Ectodermal cell (in vitro differentiated cells): ENCODE results near the gene OR2G3.
A peak's percentile ranks its signal among the peaks of the same experiment; 100 is the strongest.

ENCODE experiments used
- H3K27ac ChIP-seq: 2 replicates; pipeline ENCODE4 v1.7.0; 2013; ENCODE audit warnings: mild to moderate bottlenecking, low read depth, low read length; ENCODE audit not compliant: insufficient read depth, poor library complexity, severe bottlenecking
- H3K27me3 ChIP-seq: 2 replicates; pipeline ENCODE4 v1.7.0; 2013; ENCODE audit warnings: mild to moderate bottlenecking, low read length; ENCODE audit not compliant: insufficient read depth, control insufficient read depth, poor library complexity, severe bottlenecking
- H3K36me3 ChIP-seq: one replicate; pipeline ENCODE4 v1.7.0; 2013; ENCODE audit warnings: low read length; ENCODE audit not compliant: control insufficient read depth, insufficient read depth
- H3K4me1 ChIP-seq: one replicate; pipeline ENCODE4 v1.7.0; 2013; ENCODE audit warnings: low read length; ENCODE audit not compliant: control insufficient read depth, insufficient read depth
- H3K4me3 ChIP-seq: 2 replicates; pipeline ENCODE4 v1.7.0; 2013; ENCODE audit warnings: low read depth, low read length, control low read depth; ENCODE audit not compliant: insufficient read depth
- H3K9me3 ChIP-seq: 2 replicates; pipeline ENCODE4 v1.7.0; 2013; ENCODE audit warnings: mild to moderate bottlenecking, low read length, moderate library complexity; ENCODE audit not compliant: control insufficient read depth
- WGBS, 2 experiments: methylation state at CpG; one replicate each; pipeline ENCODE4 v1.1.7; 2013; ENCODE audit warnings: missing lambda C conversion rate in 2 of 2; 5-methylcytosine and 5-hydroxymethylcytosine counted together

OR2G3 gene

DNA sequence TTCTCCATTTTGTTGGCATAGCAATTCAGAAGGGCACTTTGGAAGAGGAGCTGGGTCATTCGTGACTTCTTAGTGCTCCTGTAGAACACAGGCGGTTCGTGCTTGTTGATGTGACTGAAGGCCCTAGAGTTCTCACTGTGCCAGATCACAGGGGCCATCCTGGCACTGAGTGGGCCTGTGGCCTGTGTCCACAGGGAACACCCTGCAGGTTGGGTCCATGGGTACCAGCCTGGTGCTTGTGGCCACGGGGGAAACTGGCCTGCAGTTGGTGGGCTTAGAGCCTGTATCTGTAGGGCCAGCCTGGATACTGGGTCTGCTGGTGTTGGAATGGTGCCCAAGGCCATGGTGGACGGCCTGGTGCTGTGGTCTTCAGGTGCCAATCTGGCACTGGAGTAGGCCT is 9.2 kb downstream of the OR2G3 start:
- Histone ChIP-seq H3K36me3 (no peaks in the 10 kb centered on the region), H3K4me1 (no peaks in the 10 kb centered on the region), H3K9me3 (no peaks in the 10 kb centered on the region), H3K27ac (no peak overlapping the region), H3K4me3 (no peak overlapping the region), H3K27me3 (no peaks in the 10 kb centered on the region)
- WGBS, 2 experiments, result 89 to 90% methylated on average over 5 of the region's 5 CpGs

- H3K9me3 ChIP-seq, result no peaks in the 10 kb centered on the region
- H3K27ac ChIP-seq, result no peak overlapping the region
- 58 to 63% methylated on average over 3 of the region's 3 CpGs for WGBS, 2 experiments
- H3K36me3 ChIP-seq, result no peaks in the 10 kb centered on the region
- no peaks in the 10 kb centered on the region for H3K27me3 ChIP-seq
- no peaks in the 10 kb centered on the region for H3K4me1 ChIP-seq
- H3K4me3 ChIP-seq, result no peak overlapping the region
Observed at GRCh38 chr1:247627951-247628350, 22.6 kb downstream of the OR2G3 start.

DNA sequence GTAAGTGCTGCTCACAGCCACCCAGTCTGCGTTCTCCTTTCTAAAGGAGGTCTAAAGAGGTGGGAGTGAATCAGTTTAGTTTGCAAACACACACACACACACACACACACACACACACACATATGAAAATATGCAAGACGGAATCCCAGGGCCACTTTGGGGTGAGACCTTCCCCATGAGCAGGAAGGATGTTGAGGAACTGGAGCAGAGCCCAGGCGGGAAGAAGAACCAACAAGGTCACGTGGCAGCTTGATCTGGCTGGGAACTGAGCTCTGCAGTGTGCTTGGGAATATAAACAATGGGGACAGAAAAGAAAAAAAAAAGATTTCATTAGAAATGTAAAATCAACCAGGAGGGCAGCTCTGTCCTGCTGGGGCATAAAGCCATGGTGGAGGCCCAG is 32.6 kb downstream of the OR2G3 start:
- no peak overlapping the region for H3K27ac ChIP-seq
- H3K9me3 ChIP-seq, result no peaks in the 10 kb centered on the region
- H3K4me1 ChIP-seq, result no peaks in the 10 kb centered on the region
- H3K27me3 ChIP-seq, result peaks cover 14% of the 10 kb centered on the region
- 85 to 86% methylated on average over 3 to 4 of the region's 4 CpGs for WGBS, 2 experiments
- H3K36me3 ChIP-seq, result no peaks in the 10 kb centered on the region
- no peak overlapping the region for H3K4me3 ChIP-seq

GRCh38 chr1:247638781-247639180 is 33.4 kb downstream of the OR2G3 start:
- Histone ChIP-seq H3K4me3 (no peak overlapping the region), H3K27ac (no peak overlapping the region), H3K4me1 (no peaks in the 10 kb centered on the region), H3K9me3 (no peaks in the 10 kb centered on the region), H3K27me3 (peaks cover 14% of the 10 kb centered on the region), H3K36me3 (no peaks in the 10 kb centered on the region)
- WGBS, 2 experiments, result 86 to 87% methylated on average over 6 of the region's 6 CpGs

DNA sequence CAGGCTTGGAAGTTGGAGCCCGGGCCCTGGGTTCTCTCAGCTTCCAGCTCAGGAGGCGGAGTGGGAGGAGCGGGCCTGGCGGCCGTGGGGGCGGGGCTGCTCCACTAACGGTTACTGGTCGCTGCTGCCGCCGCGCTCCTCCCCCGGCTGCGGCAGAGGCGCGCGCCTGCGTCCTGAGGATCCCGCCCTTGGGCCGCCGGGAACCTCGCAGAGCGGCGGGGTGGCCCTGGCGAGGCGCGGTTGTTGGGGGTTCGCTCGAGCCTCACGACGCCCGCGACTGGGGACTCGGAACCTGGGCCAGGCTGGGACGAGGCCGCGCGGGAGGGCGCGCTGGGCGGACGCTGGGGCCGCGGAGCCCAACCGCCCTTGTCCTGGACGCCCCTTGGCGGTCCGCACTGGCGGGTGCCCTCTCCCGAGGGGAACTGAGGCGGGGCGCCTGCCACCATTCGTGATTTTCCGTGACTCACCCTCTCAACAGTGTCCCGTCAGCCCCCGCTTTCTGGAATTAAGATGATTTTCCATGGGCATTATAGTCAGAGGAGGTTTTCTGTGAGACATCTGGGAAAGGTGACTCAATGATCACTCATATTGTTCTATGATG is 34.1 kb downstream of the OR2G3 start:
- H3K27me3 ChIP-seq, result peaks cover 14% of the 10 kb centered on the region
- H3K27ac ChIP-seq, result no peak overlapping the region
- H3K36me3 ChIP-seq, result no peaks in the 10 kb centered on the region
- H3K9me3 ChIP-seq, result no peaks in the 10 kb centered on the region
- H3K4me1 ChIP-seq, result no peaks in the 10 kb centered on the region
- peak overlapping the region; percentile 35 for H3K4me3 ChIP-seq
- 45 to 56% methylated on average over 54 to 55 of the region's 55 CpGs for WGBS, 2 experiments

GRCh38 chr1:247642742-247643141 is 37.4 kb downstream of the OR2G3 start:
- Histone ChIP-seq H3K4me3 (no peak overlapping the region), H3K27me3 (peaks cover 14% of the 10 kb centered on the region)
- 65 to 74% methylated on average over 3 to 5 of the region's 5 CpGs for WGBS, 2 experiments

GRCh38 chr1:247646867-247647266 is 41.5 kb downstream of the OR2G3 start:
- Histone ChIP-seq H3K27me3 (no peaks in the 10 kb centered on the region), H3K4me1 (peaks cover 13% of the 10 kb centered on the region), H3K27ac (no peak overlapping the region), H3K36me3 (no peaks in the 10 kb centered on the region), H3K4me3 (no peak overlapping the region), H3K9me3 (no peaks in the 10 kb centered on the region)
- 89 to 90% methylated on average over 4 of the region's 4 CpGs for WGBS, 2 experiments

More at GRCh38 chr1:247642742-247643141, 37.4 kb downstream of the OR2G3 start:
- peaks cover 5% of the 10 kb centered on the region for H3K4me1 ChIP-seq
- no peak overlapping the region for H3K27ac ChIP-seq
- H3K36me3 ChIP-seq, result no peaks in the 10 kb centered on the region
- no peaks in the 10 kb centered on the region for H3K9me3 ChIP-seq

- Histone ChIP-seq H3K9me3 (no peaks in the 10 kb centered on the region), H3K4me1 (peaks cover 13% of the 10 kb centered on the region), H3K27me3 (no peaks in the 10 kb centered on the region), H3K27ac (no peak overlapping the region), H3K36me3 (no peaks in the 10 kb centered on the region), H3K4me3 (no peak overlapping the region)
- WGBS, 2 experiments, result 0 to 2% methylated on average over 2 of the region's 2 CpGs
Observed at GRCh38 chr1:247647864-247648263, 42.5 kb downstream of the OR2G3 start.

DNA sequence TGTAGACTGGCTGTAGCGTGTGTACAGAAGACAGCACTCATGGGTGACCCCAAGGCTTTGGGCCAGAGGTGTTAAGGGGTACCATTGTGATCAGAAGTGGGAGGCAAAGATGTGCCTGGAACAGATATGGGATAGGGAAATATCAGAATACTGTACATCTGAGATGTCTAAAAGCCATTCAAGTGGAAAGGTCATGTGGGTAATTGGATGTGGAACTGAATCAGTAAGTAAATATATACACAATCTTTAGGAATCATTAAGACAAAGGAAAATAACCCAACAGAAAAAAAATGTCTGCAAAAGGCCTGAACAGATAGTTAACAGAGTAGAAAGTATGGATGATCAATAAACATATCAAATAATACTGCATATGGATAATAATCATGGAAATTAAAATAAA is 47.7 kb downstream of the OR2G3 start:
- WGBS, 2 experiments, result 91 to 94% methylated on average over 1 of the region's 1 CpG
- H3K9me3 ChIP-seq, result no peaks in the 10 kb centered on the region
- no peaks in the 10 kb centered on the region for H3K36me3 ChIP-seq
- H3K4me3 ChIP-seq, result no peak overlapping the region
- no peak overlapping the region for H3K27ac ChIP-seq
- no peaks in the 10 kb centered on the region for H3K27me3 ChIP-seq
- H3K4me1 ChIP-seq, result peaks cover 5% of the 10 kb centered on the region
